Cerebellar nuclear complex (tissue), 1 donor: ENCODE measurements around the gene CYB561D1.
A peak's percentile ranks its signal among the peaks of the same experiment; 100 is the strongest.

Experiments used
- DNase-seq, 2 experiments: peaks; one replicate each; lab custom pipeline; 2025; lab: John Stamatoyannopoulos, UW

CYB561D1 gene

GRCh38 chr1:109481646-109482045 lies 12.2 kb upstream of the CYB561D1 start:
- DNase-seq = no peak

DNA sequence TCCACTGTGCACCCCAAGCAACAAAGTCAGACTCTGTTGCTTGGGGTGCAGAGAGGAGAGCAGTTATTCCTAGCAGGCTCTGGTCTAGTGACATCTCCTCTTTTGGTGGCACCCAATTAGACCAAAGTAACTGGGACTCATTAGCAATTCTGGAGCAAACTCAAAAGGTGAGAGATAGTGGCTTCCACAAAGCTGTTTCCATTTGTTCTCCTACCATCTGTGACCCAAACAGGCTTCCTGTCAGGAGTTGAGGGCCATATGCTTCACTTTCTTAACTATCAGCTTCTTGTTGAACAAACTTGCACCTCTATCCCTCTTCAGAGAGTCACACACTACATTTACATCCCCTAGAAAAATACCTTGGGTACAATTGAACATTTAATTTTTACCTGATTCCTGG lies 11.7 kb upstream of the CYB561D1 start:
- no peak for DNase-seq

DNA sequence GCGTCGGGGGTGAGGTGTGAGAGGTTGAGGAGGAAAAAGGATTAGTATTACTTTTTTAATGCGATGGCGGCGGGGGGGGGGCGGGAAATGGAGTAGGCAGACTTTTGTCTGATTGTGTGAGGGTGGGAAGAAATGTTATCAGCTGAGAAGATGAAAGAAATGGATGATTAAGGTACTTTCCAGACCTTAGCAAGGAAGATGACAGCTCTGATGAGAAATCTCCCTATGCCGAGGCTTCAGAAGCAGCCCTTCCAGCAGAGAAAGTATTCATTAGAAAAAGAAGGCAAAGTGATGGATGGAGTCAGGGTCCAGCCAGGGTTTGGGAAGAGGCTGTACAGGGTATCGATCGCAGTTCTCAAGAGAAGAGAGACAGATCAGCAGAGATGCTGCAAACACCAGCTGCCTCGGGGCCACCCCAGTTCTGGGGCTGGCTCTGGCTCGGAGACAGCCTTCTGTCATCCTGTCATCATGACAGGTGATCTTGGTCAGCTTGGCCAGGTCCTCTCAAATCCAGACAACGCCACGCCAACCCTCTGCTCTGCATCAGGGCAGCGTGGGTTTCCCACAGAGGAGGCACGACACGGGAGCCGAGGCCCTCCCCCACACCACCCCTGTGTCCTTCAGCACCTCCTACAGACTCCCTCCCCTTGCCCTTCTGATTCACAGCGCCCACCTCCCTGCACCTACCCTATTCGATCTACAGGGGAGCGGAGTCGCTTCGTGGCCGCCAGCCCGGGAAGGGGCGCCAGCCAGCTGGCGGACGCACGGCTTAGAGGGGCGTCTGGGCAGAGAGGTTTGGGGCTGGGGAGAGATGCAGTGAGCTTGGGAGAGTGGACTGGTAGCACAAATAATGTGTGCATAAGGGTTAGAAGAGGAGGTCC lies 10.9 kb upstream of the CYB561D1 start:
- peak in 1 of 2 experiments; percentile 29 for DNase-seq

DNA sequence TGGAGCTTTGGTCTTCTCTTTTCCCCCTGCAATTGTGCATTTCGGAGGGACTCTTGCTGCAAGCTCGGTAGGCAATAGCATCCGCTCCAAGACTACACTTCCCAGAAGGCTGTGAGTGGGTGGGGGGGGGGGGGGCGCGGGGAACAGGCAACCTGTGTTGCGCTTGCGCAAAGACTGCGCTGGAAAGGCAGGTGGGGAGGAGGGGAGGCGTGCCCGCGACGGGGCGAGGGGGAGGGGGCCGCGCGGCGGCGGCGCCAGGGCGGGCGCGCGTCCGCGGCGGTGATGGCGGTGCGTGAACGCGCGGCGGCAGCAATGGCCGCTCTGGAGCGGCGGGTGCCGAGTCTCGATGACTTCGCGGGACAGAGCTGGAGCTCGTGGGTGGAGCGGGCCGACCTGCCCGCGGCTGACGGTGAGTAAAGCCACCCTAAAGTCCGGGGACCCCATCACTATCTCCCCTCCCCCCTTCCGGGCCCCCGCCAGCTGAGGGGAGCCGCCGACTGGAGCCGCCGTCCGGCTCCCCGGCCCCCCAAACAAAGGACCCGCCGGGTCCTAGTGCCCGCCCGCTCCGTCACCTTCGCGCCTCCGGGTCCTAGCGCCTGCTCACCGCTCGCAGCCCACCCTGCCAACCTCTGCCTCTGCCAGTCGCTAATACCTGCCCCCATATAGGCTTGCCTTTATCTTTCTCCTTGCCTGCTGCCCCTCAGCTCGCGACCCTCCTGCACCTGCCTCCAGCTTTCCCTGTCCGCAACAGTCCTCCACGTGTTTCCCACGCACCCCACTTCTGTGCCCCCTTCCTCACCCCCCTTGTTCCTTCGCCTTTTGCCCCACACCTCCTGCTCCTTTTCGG lies 10.0 kb upstream of the CYB561D1 start, which contains the start of gene ATXN7L2:
Gene ATXN7L2, plus strand, starts transcription at position 234 of the 847 bp plus-strand sequence. Its CDS starts 49 bp downstream, at position 283.
- peak; percentile 59 to 60 for DNase-seq

GRCh38 chr1:109484519-109484975 lies 9.3 kb upstream of the CYB561D1 start:
- no peak for DNase-seq

DNA sequence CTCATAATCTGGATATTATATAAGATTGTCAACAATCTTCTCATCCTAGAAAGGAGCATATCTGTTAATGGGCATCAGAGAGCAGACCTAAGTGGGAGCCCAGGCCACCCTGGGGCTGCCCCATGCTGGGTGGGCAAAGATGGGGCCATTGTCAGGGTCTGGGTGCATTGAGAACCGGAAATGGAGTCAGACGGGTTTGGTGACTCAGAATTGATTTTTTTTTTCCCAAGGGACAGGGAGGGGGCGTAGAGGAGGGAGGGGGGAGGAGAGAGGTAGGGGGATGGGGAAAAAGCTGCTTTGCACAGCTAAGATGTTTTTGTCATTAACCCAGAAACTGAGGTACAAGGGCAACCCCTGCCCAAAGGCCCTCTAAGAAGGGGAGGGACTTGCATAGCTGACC lies 8.9 kb upstream of the CYB561D1 start:
- DNase-seq = no peak

- no peak for DNase-seq
These were observed 6.6 kb upstream of the CYB561D1 start for GRCh38 chr1:109487261-109487660.

DNA sequence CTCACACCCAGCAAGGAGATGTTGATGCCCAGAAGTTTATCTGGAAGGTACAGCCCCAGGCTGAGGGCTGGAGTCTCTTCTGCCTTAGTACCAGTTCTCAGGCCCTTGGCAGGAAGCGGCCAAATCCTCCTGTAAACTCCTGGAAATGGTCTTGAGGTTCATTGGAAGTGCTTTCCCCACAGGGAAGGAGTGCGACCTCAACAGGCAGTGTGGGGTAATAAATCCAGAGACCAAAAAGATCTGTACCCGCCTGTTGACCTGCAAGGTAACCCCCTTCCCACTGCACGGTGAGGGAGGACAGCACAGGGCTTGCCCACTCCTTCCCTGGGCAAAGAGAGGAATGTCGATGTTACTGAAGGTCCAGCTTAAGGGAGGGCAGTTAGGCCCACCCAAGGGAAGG lies 5.7 kb upstream of the CYB561D1 start:
- DNase-seq = no peak

DNA sequence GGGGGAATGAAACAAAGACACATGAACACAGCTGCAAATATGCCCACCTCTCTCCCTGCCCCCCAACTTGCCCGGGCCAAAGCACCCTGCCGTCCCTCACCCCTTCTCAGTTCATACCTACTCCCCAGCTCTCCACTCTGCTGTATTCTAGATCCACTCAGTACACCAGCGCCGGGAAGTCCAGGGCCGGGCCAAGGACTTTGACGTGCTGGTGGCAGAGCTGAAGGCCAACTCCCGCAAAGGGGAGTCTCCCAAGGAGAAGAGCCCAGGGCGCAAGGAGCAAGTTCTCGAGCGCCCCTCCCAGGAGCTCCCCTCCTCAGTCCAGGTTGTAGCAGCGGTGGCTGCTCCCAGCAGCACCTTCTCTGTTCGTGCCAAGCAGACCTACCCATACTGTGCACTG lies 5.2 kb upstream of the CYB561D1 start:
- DNase-seq = no peak

- peak in 1 of 2 experiments; percentile 36 for DNase-seq
These were observed 3.6 kb upstream of the CYB561D1 start for GRCh38 chr1:109490029-109490933.

DNA sequence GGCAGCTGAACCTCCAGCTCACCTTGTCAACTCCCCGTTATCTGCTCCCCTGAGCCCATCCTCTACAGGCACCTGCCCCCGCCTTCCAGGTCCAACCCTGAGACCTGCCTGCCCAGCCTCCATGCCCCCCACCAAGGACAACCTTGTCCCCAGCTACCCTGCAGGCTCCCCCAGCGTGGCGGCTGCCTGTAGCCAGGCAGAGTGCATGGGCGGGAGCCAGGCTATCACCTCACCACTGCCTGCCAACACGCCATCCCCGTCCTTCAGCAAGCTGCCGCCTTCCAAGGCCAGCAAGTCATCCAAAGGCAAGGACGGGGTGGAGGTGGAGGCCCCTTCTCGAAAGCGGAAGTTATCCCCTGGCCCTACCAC lies 3.0 kb upstream of the CYB561D1 start:
- no peak for DNase-seq

- no peak for DNase-seq
These were observed 2.5 kb upstream of the CYB561D1 start for GRCh38 chr1:109491372-109491771.

DNA sequence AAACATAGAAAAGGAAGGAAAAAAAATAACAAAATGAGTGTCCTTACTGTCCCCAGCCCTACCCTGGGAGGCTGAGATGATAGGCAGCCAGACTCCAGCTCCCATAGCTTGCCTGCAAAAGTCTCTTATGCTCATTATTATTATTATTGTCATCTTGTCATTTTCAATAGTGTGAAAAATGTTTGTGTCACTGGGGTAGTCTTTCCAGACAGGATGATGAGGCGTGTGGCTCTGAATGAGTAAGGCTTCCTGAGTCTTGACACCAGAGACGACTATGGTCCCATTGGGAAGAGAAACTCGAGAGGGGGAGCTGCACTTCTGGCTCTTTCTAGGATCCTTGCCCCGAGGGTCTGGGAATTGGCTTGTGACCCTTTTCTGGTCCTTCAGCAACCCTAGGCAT lies 1.1 kb upstream of the CYB561D1 start:
- no peak for DNase-seq

DNA sequence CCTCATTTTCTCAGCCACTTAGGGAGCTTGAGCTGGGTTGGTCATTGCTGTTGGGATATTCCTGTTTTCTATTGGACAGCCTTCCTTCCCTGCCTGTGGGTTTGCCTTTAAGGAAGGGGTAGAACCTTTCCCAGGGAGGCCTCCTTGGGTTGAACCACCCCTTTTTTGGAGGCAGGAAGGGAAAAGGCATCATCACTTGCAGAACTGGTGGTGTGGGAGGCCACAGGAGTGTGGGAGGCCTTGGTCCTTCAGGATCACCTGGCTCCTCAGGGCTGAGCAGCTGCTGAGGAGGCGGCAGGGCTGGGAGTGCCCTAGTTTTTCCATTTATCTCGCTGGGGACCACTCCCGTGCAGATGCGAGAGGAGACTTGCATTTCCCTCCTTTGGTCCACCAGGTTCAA lies 667 bp upstream of the CYB561D1 start:
- no peak for DNase-seq

DNA sequence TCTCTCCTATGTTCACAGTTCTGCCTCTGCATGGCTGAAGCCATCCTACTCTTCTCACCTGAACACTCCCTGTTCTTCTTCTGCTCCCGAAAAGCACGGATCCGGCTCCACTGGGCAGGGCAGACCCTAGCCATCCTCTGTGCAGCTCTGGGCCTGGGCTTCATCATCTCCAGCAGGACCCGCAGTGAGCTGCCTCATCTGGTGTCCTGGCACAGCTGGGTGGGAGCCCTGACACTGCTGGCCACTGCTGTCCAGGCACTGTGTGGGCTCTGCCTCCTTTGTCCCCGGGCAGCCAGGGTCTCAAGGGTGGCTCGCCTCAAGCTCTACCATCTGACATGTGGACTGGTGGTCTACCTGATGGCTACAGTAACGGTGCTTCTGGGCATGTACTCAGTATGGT lies 1.8 kb downstream of the CYB561D1 start:
- no peak for DNase-seq

DNA sequence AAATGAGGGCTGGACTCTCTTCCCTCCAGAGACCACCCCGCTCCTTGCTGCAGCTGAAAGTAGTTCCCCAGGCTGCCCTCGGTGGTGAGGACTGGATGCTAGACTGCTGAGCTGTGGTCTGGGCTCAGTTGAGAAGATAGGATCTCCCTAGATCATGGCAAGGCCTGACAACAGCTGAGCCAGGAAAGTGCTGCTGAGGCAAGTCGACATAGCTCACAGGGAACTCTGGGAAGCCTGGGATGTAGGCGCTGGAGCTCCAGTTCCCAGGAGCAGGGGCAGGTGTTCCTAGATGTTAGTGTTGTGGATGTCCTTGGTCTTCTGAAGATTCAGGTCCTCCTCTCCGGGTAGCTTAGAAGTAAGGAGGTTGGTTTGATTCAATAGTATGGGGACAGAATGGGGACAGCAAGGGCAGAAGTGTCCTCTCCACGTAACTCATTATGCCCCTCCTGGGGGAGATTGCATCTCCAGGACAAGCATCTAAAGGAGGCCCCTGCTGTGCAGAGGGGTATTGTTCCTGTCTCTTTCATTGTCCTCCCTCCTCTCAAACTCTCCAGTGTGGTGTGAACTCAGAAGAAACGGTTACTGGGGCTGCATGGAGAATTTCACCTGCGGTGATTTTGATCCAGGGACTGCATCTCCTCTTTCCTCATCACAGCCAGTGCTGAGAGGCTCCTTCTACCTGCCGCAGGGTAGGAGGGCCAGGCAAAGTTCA lies 3.7 kb downstream of the CYB561D1 start:
- DNase-seq = no peak

GRCh38 chr1:109498161-109498801 lies 4.4 kb downstream of the CYB561D1 start:
- peak in 1 of 2 experiments; percentile 42 for DNase-seq

GRCh38 chr1:109499081-109499480 lies 5.2 kb downstream of the CYB561D1 start:
- no peak for DNase-seq

DNA sequence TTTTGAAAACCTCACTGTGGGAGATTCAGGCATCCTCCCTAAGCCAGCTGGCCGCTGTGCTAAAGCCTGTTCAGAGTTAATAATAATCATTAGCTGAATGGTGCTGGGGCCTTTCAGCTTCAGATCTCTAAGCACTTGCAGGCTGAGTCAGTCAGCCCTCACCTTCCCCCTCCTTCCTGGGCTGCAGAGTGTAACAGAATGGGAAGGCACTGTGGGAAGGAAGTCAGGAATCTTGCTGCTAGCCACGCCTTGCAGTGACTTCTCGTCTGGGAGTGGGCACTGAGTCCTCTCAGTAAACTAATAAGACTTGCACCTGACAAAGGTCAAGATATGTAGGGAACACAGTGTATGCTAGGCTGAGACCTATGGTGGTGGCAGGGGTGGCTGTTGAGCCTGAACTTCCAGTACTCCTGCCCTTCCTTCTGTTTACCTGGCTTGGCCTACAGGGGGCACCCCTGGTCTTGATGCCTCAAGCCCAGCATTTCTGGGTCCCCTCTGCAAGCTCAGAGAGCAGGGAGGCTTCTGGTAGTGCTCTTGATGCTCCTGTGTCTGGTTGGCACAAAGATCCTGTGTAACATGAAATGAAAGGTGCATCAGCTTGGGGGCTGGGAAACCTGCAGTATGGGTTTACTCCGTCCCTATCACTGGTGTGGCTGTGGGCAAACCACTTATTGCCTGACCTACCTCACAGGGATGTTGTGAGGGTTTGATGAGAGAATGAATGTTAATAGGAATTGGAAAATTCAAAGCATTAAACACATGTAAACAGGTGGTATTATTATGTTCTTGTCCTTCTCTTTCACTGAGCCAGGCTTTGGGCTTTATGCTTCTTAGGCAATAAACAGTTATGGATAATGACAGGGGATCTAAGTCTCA lies 6.0 kb downstream of the CYB561D1 start:
- no peak for DNase-seq
